HG02938 (cell line): ENCODE measurements around the gene HTR2B.
"Not testable (repeated sequence)": the region's sequence is repeated elsewhere in the genome, so short reads cannot be mapped to it uniquely, and the experiment has no call there.

Source experiments
- ATAC-seq: cut with Tn5 transposase; IDR thresholded peaks from one replicate; pipeline ENCODE4 v1.9.1; 2021; ENCODE audit warnings: mild to moderate bottlenecking, moderate library complexity; ENCODE audit not compliant: unreplicated experiment

HTR2B gene

DNA sequence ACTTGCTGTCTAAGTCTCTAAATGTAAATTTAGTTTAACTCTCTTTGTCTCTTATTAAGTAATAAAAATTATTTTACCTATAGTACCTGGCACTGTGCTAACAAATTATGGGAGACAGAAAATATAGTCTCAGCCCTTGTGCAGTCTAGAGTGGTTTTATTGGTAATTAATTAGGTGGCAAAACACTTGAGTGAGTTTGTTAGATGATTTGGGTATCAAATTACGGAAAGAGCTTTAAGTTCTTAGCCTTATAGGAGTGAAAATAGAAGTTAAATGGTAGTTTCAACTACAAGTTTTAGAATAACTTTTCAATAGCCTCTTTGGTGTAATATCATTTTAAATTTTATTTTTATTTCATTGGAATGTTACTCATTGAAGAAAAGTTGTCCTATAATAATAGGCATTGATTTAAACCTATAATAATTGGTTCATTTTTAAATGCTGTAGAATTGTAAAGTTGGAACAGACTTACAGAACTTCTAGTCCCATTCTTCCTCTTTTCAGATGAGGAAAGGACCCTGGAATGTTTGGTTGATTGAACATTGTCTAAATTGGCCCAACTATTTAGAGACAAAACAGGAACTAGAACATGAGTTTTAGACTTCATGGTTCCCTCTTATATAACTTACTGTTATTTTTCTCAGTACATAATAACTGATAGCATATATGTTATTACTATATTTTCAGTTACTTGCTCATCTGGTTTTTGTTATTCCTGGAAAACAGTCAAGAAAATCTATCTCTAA is 10.2 kb upstream of the HTR2B start:
- no peak for ATAC-seq

DNA sequence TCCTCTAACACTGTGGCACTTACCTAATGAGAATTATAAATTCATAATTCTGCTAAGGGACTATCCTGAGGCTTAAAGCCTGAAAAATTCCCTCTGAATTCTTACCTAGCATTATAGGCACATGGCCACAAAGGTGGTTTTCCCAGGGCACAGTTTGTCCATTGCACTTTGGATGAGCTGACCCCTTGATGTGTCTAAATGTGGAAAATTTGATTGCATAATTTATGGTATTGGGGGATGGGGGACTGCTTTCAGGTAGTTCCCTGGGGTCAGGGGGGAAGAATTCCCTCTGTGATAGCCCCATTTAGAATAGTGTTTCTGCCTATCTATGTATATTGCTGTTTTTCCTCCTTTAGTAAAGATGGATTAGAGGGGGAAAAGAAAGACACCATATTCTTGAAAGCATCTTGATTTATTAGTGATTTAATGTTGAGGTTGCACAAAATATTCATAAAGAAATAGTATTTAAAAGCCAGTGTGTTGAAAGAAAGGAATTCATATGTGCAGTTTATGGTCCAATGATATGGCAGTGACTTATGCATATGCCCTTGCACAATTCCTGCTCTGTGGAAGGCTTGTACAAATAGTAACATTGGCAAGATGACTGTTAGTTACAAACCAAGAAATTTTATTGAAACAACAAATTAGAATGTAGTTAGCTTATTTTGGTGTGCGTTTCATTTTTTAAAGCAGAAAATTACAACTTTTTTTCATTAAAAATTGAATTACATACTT is 8.7 kb upstream of the HTR2B start:
- no peak for ATAC-seq

DNA sequence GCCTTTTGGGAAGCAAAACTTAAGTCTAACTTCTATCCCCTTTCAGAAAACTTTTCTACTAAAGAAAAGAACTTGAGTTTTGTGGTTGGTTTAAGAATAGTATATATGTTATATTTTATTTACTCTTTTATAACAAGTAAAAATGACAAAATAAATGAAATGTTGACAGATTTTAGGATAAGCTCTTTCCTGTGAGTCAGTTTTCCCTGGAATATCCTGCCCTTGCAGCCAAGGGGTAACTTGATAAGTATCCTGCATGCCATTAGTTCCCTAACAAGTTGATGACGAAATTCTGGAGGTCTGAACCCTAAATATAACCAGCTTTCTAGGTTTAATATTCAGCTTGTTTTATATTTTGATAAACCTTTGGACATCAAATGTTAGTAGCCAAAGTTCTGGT is 7.3 kb upstream of the HTR2B start:
- no peak for ATAC-seq

DNA sequence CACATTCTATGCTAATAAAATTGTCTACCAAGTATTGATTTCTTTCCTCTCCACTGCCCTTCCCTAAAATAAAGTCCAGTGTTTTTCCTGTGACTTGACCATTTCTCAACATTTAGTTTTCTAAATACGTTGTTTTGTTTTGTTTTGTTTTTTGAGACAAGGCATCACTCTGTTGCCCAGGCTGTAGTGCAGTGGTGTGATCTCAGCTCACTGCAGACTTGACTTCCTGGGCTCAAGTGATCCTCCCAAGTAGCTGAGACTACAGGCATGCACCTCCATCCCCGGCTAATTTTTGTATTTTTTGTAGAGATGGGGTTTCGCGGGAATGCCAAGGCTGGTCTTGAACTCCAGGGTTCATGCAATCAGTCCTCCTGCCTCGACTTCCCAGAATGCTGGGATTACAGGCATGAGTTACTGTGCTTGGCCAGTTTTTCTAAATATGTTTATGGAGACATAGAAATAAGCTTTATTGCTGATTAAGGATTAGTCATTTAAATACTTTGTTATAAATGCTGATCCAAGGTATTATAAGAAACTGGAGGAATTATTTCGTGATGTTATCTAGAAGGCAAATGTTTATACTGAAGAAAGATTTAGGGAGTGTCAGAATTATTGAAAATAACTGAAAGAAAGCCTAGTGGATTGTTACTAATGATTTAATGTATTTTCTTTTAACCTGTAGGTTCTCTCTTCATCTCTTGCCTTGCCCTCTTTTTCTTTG is 5.7 kb upstream of the HTR2B start:
- no peak for ATAC-seq

DNA sequence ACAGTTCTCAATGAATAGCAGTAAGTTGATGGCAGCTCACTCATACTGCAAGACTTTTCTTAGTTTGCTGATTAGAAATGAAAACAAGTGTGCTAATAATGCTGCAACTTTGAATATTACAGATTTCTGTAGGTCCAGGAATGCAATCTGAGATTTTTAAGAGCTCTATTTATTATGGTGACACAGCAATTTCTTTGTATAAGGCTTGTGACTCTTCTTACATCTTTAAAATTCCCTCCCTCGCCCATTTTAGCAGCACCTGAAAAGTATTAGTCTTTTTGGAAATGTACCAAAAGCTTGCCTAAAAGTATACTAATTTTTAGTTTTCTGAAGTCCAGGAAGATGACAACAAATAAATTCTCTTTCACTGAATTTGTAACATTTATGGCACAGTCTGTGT is 4.4 kb upstream of the HTR2B start:
- ATAC-seq = no peak

DNA sequence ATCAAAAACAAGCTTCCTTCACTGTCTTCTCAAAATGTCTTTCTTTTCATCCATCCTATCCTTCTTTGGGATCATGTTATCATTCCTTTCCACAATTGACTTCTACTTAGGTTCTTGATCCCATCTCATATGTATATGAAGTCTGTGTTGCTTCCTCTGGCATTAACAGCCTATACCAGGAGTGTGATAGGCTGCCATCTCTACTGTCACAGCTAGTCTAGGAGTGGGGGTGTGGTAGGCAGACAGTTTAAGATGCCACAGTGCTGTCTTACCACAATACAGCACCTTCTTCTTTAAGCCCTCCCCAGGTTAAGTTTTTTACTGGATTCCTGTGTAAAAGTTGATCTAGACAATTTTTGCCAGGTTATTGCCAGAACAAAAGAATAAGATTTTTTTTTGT is 3.7 kb upstream of the HTR2B start:
- no peak for ATAC-seq

DNA sequence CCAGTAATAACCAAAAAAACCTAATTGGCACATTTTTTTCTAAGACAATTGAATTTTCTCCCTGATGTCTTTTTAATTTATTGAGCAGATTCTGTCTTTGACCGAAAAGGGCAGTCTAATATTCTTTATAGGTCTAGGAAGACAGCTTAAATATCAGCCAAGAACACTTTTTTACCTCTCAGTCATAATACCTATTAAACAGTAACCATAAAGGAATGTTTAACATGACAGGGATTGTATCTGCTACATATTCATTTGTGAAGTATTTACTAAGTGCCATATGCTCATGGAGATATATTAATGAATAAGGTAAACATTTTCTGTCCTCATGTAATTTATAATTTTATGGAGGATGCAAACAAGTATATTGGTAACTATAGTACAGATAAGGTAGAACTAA is 3.1 kb upstream of the HTR2B start:
- no peak for ATAC-seq

DNA sequence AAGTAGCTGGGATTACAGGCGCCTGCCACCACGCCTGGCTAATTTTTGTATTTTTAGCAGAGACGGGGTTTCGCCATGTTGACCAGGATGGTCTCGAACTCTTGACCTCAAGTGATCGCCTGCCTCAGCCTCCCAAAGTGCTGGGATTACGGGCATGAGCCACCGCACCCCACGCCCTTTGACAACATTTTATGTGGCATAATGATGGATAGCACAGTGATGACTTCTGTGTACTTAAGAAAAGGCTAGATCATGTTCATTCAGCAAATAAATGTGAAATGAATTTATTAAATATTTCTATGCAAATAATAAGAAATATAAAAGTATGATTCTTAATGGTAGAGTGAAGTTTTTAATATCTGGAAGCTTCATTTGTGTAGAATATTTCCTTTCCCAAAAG is 2.6 kb upstream of the HTR2B start:
- ATAC-seq = no peak

DNA sequence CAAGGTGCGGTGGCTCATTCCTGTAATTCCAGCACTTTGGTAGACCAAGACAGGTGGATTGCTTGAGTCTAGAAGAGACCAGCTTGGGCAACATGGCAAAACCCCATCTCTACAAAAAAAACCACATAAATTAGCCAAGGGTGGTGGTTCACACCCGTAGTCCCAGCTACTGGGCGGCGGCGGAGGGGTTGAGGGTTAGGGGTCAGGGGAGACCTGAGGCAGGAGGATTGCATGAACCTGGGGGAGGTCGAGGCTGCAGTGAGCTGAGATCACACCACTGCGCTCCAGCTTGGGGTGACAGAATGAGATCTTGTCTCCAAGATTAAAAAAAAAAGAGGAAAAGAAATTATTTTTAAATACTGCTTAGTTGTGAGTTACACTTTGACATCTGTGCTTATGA is 1.3 kb upstream of the HTR2B start:
- no peak for ATAC-seq

DNA sequence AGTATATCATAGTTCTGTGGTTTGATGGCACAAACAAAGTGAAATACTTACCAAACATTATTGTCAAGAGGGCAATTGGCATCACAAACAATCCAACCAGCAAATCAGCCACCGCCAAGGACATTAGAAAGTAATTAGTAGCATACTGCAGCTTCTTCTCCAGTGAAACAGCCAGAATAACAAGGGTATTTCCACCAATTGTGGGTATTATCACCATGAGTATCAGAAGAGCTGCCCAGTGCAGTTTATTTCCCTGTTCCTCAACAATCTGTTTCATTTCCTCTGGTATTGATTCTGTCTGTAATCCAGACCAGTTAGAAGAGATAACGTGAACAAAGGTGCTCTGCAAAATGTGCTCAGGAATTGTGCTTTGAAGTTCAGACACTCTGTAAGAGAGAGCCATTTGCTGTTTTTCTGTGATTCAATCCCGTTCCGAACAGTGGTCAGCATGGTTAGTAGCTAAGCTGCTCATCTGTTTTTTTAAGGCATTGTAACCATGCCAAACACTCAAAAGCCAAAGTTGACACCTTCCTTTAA is 1.4 kb downstream of the HTR2B start:
- no peak for ATAC-seq

DNA sequence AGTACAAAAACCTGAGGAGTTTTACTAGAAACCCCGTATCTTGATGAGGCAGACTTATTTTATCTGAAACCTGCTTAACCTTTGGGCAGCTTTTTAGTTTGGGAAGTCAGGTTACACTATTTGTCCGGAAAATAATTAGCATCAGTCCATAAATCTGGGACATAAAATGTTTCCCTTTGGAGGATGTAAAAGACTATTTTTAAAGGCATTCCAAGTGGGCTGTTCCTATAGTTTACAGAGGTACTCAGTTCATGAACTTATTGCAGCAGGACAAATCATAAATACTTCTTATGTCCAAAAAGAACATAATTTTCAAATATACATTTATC is 6.3 kb downstream of the HTR2B start:
- no peak for ATAC-seq

DNA sequence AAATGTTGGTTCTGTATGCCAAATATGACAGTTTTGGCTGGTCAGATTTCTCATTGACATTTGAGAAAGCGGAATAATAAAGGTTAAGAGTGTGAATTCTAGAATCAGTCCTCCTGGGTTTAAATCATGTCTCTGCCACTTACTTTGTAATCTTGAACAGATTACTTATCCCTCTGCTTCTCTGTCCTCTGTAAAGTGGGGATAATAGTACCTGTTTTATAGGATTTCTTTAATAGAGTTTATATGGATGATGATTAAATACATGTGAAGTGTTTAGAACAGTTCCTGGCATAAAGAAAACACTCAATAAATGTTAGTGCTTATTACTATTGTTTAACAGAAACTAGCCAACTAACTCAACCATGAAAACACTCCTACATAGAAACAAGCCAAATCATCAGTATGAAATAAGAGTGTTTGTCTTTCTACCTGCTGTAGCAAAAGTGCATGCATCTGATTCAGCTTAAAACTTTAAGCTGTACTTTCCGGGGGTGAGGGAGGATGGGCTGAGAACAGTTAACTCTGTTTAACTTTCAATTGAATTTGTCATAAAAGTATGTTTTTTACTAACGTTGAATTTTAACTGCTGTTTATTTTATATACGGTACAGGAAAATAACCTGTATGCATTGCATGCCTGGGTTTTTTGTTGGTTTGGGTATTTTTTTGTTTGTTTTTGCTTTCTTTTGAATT is 6.8 kb downstream of the HTR2B start:
- no peak for ATAC-seq

DNA sequence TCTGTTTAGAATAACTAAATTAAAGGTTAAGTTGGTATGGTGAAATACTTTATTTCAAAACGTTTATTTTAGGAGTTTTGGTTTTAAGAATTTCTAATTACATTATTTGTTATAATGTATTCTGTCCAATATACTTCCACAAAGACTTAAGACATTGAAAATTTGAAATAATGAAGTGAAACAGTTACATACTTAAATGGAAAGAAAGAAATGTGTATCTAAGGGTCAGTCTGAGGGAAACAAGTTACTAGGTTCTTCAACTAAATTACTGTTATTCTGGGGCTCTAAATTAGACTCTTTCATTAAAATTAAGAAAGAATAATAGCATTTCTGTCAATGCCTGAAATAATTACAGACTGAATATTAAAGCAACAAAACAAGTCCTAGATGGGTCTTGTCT is 7.7 kb downstream of the HTR2B start:
- no peak for ATAC-seq

DNA sequence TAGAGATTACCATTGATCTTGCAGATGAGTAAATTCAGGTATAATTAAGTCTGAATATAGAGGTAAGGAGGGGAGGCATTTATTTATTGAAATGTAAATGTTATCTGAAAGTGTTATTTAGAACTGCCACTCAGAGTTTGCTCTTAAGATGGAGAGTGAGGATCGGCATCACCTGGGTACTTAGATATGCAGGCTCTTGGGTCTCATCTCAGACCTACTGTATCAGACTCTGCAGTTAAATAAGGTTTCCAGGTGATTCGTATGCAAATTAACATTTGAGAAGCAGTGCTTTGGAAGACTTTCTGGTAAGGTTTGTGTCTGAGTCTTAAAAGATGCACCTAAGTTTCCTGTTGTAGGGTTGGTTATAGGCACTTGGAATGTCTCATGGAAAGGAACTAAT is 9.2 kb downstream of the HTR2B start:
- ATAC-seq = no peak

DNA sequence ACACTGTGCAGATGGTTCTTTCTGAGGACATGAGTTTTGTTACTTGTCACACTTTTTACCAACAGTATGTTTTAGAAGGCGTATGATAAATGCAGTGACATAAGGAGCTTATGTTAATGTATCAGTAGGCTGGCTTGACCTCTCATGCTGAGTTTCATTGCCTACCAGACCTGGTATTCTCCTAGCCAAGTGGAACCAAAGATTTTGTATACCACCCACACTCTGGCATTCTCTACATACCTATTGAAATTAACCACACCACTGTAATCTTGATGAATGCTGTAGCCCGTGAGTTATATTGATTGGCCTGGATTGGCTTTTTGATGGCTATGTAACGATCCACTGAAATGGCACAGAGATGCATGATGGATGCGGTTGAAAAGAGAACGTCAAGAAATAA is 11.4 kb downstream of the HTR2B start:
- ATAC-seq = no peak

DNA sequence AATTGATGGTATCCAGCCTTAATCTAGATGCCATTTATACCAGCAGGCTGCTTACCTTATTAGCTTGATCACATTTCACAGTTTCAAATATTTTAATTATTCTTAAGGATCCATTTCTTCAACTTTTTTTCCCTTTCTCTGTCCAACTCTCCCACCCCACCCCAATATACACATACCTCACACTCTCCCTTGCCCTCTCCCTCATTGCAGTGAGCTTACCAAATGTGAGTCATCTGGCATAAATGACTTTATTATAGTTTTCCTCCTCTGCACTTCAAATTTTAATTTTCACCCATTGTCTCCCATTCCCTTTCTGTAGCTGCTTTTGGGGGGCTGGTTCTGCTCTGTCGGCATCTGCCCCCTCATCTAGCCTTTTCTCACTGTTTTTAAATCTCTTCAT is 12.9 kb downstream of the HTR2B start:
- ATAC-seq = no peak

DNA sequence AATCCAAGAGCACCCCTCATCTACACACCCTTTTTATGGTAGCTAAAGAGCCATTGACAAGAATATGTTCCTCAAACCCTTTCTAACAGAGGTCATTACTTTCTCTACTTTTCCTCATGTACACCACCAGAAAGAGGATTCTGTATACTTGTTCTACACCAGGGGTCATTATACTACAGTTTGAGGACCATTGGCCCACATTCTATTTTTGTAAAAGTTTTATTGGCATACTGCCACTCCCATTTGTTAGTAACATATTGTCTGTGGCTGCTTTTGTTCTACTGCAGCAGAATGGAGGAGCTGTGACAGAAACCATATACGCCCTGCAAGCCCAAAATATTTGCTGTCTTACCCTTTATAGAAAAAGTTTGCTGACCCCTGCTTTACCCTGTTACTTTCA is 14.3 kb downstream of the HTR2B start:
- ATAC-seq = no peak

DNA sequence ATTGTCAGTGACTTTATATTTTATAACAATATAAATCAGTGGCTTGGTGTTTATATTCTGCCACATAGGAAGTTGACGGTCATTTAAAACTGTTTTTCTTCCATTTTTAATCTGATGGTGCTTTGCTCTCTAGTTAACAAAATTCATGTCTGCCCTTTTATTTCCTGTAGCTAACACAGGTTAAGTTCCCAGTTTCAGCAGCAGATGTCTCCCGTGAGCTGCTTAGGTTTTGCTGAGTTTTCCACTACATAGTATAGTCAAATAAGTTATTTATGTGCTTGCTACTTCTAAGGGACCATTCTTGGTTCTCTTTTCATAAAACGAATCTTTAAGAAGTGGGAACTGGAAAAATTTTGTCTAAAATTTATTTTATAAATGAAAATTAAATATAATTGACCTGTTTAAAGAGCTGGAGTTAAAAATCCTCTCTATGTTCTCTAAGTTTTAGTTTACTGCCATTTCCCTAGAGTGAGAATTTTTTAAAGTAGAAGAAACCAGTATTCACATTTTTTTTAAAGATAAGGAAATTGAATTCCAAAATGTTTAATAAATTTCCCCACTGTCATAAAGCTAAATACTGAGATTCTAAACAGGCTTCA is 20.6 kb downstream of the HTR2B start:
- peak; percentile 75 for ATAC-seq

DNA sequence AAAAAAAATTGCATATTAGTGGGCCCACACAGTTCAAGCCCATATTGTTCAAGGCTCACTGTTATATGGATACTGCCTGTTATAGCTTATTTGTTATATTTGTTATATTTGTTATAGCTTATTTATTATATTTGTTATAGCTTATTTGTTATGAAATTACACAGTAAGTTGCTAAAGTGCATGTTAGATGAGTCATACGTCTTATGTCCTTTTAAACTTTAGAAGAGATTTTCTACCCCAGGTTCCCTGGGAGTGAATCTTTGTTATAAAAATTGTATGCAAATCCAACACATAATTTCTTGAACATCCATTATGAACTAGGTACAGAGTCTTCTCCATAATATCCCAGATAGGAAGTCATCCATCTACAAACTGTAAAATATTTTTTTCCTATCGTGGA is 22.1 kb downstream of the HTR2B start:
- no peak for ATAC-seq

DNA sequence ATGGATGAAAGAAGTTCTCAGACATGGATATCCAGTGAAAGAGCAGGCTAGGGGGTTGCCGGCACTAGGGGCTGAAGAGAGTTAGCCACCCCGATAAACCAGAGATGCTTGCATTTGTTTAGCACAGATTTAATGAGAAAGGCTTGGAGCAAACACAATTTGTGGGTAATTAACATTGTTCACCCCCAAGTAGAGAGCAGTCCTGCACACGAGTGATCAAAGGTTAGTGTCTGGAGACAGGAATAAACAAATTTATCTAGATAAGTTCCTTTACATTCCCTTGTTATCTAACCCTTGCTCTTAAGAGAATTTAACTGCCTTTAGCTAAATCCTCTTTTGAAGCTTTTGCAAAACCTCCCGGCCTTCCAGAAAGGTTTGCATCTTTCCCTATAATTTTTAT is 23.9 kb downstream of the HTR2B start:
- ATAC-seq = no peak

DNA sequence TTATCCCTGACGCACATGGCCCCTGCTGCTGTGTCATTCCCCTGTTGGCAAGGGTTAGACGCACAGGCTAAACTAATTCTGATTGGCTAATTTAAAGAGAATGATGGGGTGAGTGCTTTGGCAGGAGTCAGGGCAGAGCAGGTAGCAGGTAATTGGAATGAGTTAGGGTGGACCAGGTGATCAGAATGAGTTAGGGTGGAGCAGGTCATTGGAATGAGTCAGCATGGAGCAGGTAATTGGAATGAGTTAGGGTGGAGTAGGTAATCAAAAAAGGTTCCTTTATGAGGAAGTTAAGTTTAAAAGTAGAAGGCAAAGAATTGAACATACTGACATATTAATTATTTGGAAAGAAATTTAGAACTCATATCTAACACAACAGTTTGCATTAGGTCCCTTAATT is 24.5 kb downstream of the HTR2B start:
- ATAC-seq = not testable (repeated sequence)
